HG03432 (cell line): ENCODE results near the gene CELF6.

Experiments used
- ATAC-seq: cut with Tn5 transposase; IDR thresholded peaks from one replicate; pipeline ENCODE4 v1.9.1; 2021; ENCODE audit warnings: mild to moderate bottlenecking, moderate library complexity; ENCODE audit not compliant: unreplicated experiment

The CELF6 gene

DNA sequence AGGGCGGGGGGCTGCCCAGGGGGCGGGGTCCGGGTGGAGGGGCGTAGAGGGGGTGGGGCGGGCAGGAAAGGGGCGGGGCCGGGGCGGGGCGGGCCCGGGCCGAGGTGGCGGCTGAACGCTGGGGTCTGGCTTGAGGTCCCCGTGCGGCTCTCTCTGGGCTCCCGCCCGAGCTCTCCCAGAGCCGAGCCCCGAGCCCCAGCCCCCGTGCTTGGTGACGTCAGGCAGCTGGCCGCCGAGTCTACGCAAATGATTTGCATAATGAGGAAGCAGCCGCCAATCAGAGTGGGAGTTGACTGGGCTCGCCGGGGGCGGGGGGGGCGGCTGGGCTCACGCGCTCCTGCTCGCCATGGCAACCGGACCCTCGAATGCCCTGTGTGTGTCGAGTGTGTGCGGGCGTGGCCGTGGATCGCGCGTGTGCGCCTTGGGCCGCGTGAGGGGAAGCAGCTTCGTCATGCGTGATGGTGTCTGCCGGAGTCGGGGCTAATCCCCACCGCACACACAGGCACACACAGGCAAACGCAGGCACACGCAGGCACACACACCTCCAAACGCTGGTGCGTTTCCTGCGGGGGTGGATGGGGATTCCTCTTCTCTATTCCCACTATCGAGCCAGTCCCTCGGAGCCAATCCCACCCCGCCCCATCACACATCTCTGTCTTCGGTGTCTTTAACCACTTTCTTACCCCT is at the start of gene CELF6:
Gene CELF6 (minus strand): TSS at position 173 of the 687 bp plus-strand sequence. CDS start 283 bp downstream, outside the sequence.
- peak; percentile 69 for ATAC-seq

DNA sequence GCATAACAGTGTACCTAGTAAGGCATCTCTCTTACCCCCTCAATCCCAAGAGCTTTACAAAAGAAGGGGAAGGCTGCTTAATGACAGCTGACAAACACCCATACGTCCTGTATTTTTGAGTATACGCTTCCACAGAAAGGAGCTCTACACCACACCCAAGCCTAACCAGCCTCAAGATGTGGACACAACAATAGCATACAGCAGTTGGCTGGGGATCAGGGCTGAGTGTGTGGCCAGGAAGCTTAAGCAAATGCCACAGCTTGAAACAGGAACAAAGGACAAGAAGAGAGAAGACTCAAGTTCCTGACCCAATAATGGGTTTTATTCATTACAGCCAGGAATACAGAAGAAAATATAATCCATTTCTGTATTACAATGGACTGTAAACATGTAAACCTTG is 48.9 kb upstream of the CELF6 start:
- no peak for ATAC-seq

DNA sequence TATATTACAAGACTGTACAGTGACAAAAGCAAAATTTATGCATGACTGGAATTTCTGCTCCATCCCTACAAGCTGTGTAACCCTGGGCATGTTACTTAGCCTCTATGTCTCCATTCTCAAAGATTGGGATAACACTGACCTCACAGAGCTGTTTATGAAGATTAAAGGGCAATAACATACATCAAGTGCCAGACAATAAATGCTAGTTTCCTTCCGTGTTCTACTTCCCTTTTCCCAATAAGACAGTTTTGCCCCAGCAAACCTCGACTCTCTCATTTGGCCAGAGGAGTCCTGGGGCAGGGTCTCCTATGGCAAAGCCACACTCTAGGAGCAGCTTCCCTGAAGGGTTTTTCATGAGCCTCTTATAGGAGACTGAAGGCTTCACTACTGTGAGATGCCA is 48.4 kb upstream of the CELF6 start:
- no peak for ATAC-seq

GRCh38 chr15:72365844-72366243 is 45.9 kb upstream of the CELF6 start:
- ATAC-seq, result peak; percentile 84

- no peak for ATAC-seq
These were observed 41.2 kb upstream of the CELF6 start for GRCh38 chr15:72361176-72361575.

- no peak for ATAC-seq
These were observed 38.8 kb upstream of the CELF6 start for GRCh38 chr15:72358650-72359171.

DNA sequence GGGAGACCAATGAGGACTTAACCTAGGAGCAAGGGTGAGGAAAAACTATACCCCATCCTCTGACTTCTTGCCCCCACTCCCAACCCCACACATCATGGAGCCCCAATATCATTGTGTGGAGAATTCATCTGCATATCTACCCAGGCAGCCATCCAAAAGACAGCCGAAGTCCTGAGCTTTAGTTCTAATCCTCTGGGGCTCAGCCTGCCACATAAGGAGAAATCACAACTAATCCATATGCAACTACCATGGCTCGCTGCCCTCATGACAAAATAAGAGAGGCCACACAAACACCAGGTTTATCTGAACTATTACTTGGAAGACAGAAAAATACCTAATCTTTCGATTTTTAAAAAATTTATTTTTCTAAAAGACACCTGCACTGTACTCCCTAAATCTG is 38.2 kb upstream of the CELF6 start:
- ATAC-seq, result no peak

DNA sequence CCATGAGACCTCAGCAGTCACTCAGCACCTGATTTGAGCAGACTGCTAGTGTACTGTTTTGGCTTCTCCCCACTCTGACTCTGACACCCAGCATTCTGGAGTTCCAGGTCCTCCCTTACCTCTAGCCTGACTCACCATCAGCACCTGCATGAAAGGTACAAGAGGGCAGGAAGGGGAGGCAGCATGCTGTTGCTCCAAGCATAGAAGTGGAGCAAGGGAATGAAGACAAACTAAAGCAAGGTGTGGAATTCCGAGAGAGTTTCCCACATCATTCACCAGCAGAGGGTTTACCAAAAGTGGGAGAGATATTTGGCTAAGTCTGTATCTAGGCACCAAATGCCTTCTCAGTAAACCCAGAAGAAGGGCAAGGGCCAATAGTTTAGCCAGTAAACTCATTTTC is 34.5 kb upstream of the CELF6 start:
- no peak for ATAC-seq

GRCh38 chr15:72353266-72353665 is 33.3 kb upstream of the CELF6 start:
- ATAC-seq, result no peak

- ATAC-seq, result no peak
These were observed 25.8 kb upstream of the CELF6 start for GRCh38 chr15:72345806-72346205.

- ATAC-seq, result no peak
These were observed 25.3 kb upstream of the CELF6 start for GRCh38 chr15:72345280-72345679.

DNA sequence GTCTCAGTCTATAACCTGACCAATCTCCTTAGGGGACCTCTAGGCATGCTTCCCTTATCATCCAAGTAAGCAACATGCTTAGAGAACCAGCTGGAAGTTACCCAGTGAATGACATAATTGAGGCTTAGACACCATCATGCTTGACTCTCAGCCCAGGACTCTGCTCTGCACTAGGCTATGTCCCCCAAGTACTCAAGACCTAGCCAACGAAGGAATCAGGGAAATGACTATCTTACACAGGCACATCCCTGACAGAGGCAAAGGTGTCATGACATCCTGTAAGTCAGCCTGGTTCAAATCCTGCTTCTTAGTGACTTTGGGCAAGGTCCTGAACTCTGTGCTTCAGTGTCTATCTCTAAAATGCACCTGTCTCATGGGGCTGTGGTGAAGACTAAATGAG is 24.6 kb upstream of the CELF6 start:
- ATAC-seq, result no peak

DNA sequence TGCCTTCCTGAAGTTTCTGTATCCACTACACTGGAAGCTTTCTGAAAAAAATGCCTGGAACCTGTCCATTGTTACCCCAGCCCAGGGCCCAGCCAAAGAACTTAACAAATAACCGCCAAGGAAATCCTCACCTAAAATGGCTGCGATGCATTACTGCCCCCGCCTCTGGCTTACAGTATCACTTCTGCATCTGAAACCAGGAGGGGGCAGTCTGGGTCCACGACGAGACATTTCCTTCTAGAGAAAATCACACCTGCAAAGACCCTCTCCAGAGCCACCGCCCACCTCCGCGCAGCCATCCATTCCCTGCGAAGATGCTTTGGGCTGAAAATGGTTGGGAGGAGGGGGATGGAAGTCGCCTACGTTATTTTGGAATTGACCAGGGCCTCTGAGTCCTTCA is 22.4 kb upstream of the CELF6 start:
- ATAC-seq, result no peak

GRCh38 chr15:72341361-72341760 is 21.4 kb upstream of the CELF6 start:
- no peak for ATAC-seq

GRCh38 chr15:72340366-72340765 is 20.4 kb upstream of the CELF6 start:
- no peak for ATAC-seq

- no peak for ATAC-seq
These were observed 19.8 kb upstream of the CELF6 start for GRCh38 chr15:72339777-72340177.

DNA sequence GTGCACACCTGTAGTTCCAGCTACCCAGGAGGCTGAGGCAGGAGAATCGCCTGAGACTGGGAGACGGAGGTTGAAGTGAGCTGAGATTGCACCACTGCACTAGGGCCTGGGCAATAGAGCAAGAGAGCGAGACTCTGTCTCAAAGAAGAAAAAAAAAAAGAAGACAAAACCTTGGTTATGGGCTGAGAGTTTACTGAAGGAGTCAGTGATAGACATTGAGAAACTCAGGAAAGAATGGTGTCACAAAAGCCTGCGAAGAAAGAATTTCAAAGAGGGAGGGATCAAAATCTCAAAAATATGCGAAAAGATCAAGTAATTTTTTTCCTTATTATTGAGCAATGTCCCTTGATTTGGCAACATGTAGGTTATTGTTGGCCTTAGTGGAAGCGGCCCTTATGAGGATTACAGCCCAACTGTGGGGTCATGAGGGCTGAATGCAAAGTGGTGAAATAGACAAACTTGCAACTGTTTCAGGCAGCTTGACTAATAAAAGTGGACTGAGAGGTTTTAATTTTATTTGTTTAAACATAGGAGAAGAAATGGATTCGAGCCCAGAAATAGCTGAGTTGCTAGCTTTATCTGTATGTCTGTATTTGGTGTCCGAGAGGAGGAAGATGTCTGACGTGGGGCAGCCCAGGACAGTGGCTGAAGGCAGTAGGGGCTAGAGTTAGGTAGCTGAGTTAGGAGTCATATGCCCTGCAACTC is 18.8 kb upstream of the CELF6 start:
- ATAC-seq, result no peak

DNA sequence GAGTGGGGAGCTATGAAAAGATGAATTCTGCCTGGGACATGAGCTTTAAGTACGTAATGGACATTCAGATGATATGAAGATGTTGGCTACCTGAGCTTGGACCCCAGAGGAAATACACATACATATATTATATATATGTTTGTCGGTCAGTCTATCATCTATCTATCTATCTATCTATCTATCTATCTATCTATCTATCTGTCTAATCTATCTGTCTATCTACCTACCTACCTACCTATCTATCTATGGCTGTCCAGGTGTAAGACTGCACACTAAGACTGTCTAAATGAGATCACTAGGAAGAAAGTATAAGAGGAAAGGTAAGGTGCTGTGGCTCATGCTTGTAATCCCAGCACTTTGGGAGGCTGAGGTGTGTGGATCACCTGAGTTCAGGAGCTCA is 18.2 kb upstream of the CELF6 start:
- ATAC-seq, result no peak

- ATAC-seq, result no peak
These were observed 14.9 kb upstream of the CELF6 start for GRCh38 chr15:72334842-72335241.

- ATAC-seq, result no peak
These were observed 11.1 kb upstream of the CELF6 start for GRCh38 chr15:72331021-72331420.

GRCh38 chr15:72323752-72324151 is 3.8 kb upstream of the CELF6 start:
- ATAC-seq, result no peak

DNA sequence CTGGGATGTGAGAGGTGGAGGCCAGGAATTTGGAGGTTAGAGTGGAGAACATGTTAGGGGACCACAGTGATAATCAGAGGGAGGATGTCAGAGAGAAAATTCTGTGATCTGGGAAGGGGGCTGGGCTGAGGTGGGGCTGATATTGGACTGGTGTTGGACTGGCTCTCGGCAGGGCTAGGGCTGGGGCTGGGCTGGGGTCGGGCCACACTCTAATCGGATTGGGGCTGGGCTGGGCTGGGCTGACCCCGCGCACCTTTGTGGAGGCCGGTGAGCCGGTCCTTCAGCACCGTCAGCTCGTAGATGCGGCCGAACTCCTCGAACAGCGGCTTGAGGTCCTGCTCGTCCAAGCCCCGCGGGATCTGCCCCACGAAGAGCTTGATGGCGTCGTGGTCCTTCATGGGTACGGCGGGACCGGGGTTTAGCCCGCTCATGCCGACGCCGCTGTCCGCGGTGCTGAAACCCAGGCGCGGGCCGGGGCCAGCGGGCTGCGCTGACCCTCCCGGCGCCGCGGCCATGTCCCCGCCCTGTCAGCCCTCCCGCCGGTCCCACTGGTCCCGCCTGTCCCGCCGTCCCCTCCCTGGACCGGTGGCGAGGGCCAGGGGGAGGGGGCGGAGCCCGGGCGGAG is 485 bp downstream of the CELF6 start:
- peak; percentile 38 for ATAC-seq
